H9 (cell line): ENCODE data around the gene LIPT1. TPM values are rescaled to one million over a fixed set of nuclear protein-coding genes. Genes with fewer than 3 reads are reported as not detected.
A peak's percentile ranks its signal among the peaks of the same experiment; 100 is the strongest.

ENCODE experiments used
- DNase-seq: peaks from one replicate; pipeline ENCODE4 v3.0.0-alpha.2; 2017
- H2AFZ ChIP-seq: one replicate; pipeline ENCODE4 v1.6.1; 2013; ENCODE audit warnings: mild to moderate bottlenecking, low read length, control low read depth, moderate library complexity
- H2AK5ac ChIP-seq: 2 replicates; pipeline ENCODE4 v1.6.1; 2013; ENCODE audit warnings: low read length, control low read depth, mixed read lengths; ENCODE audit not compliant: insufficient read length
- H2BK120ac ChIP-seq: one replicate; pipeline ENCODE4 v1.6.1; 2013; ENCODE audit warnings: low read depth, mild to moderate bottlenecking, low read length, control low read depth, inconsistent platforms; ENCODE audit not compliant: poor library complexity, severe bottlenecking
- H2BK12ac ChIP-seq: 2 replicates; pipeline ENCODE4 v1.6.1; 2013; ENCODE audit warnings: low read length, control low read depth, mixed read lengths, low read depth; ENCODE audit not compliant: insufficient read length
- H2BK15ac ChIP-seq: 2 replicates; pipeline ENCODE4 v1.6.1; 2013; ENCODE audit warnings: low read depth, low read length, control low read depth
- H2BK20ac ChIP-seq: one replicate; pipeline ENCODE4 v1.6.1; 2013; ENCODE audit warnings: low read depth, mild to moderate bottlenecking, low read length, control low read depth, inconsistent platforms; ENCODE audit not compliant: poor library complexity, severe bottlenecking
- H2BK5ac ChIP-seq: 2 replicates; pipeline ENCODE4 v1.6.1; 2013; ENCODE audit warnings: low read length, control low read depth, mixed read lengths; ENCODE audit not compliant: insufficient read length
- H3K14ac ChIP-seq: 2 replicates; pipeline ENCODE4 v1.6.1; 2013; ENCODE audit warnings: low read length, control low read depth; ENCODE audit not compliant: insufficient read depth
- H3K18ac ChIP-seq: 2 replicates; pipeline ENCODE4 v1.6.1; 2013; ENCODE audit warnings: low read depth, mild to moderate bottlenecking, mixed read lengths, low read length, control low read depth; ENCODE audit not compliant: insufficient read length
- H3K23ac ChIP-seq: 2 replicates; pipeline ENCODE4 v1.6.1; 2013; ENCODE audit warnings: low read length, control low read depth, mixed read lengths, low read depth; ENCODE audit not compliant: insufficient read length
- H3K23me2 ChIP-seq: 2 replicates; pipeline ENCODE4 v1.6.1; 2013; ENCODE audit warnings: low read depth, mild to moderate bottlenecking, mixed read lengths, low read length, control low read depth; ENCODE audit not compliant: insufficient read length, poor library complexity, severe bottlenecking
- H3K27ac ChIP-seq: 2 replicates; pipeline ENCODE4 v1.5.1; 2013; ENCODE audit warnings: low read length, control low read depth, mixed read lengths, low read depth; ENCODE audit not compliant: insufficient read length
- H3K27me3 ChIP-seq: 2 replicates; pipeline ENCODE4 v1.6.1; 2013; ENCODE audit warnings: low read length, control low read depth, inconsistent platforms; ENCODE audit not compliant: insufficient read depth
- H3K4ac ChIP-seq: 2 replicates; pipeline ENCODE4 v1.6.1; 2013; ENCODE audit warnings: low read depth, mild to moderate bottlenecking, control low read depth, inconsistent platforms, low read length, moderate library complexity
- H3K4me1 ChIP-seq: 2 replicates; pipeline ENCODE4 v1.6.1; 2013; ENCODE audit warnings: low read length, control low read depth, inconsistent platforms; ENCODE audit not compliant: insufficient read depth
- H3K4me2 ChIP-seq: 2 replicates; pipeline ENCODE4 v1.6.1; 2013; ENCODE audit warnings: low read length, control low read depth, mixed read lengths; ENCODE audit not compliant: insufficient read length, insufficient read depth
- H3K56ac ChIP-seq: 2 replicates; pipeline ENCODE4 v1.6.1; 2013; ENCODE audit warnings: low read depth, mild to moderate bottlenecking, mixed read lengths, low read length, control low read depth; ENCODE audit not compliant: insufficient read length
- H3K79me1 ChIP-seq: 2 replicates; pipeline ENCODE4 v1.6.1; 2013; ENCODE audit warnings: low read depth, mild to moderate bottlenecking, moderate library complexity, low read length, control low read depth, inconsistent platforms; ENCODE audit not compliant: insufficient read depth, poor library complexity, severe bottlenecking
- H3K79me2 ChIP-seq: 2 replicates; pipeline ENCODE4 v1.6.1; 2013; ENCODE audit warnings: low read length, control low read depth, inconsistent platforms; ENCODE audit not compliant: insufficient read depth
- H3K9ac ChIP-seq: 2 replicates; pipeline ENCODE4 v1.6.1; 2013; ENCODE audit warnings: low read length, control low read depth, mixed read lengths; ENCODE audit not compliant: insufficient read length; ENCODE audit errors: extremely low read depth
- H3K9me3 ChIP-seq: one replicate; pipeline ENCODE4 v1.6.1; 2013; ENCODE audit warnings: low read depth, low read length, inconsistent platforms; ENCODE audit not compliant: control insufficient read depth
- H3T11ph ChIP-seq: one replicate; pipeline ENCODE4 v1.6.1; 2013; ENCODE audit warnings: mild to moderate bottlenecking, low read length, control low read depth, inconsistent platforms
- H4K20me1 ChIP-seq: one replicate; pipeline ENCODE4 v1.6.1; 2013; ENCODE audit not compliant: control insufficient read depth, insufficient read length, insufficient read depth
- H4K5ac ChIP-seq: 2 replicates; pipeline ENCODE4 v1.6.1; 2013; ENCODE audit warnings: low read depth, mild to moderate bottlenecking, mixed read lengths, low read length, control low read depth; ENCODE audit not compliant: insufficient read length
- H4K8ac ChIP-seq: replicated peaks from 2 replicates; pipeline ENCODE4 v1.6.1; 2013; ENCODE audit warnings: low read length, control low read depth, mixed read lengths, low read depth; ENCODE audit not compliant: insufficient read length
- H4K91ac ChIP-seq: 2 replicates; pipeline ENCODE4 v1.6.1; 2013; ENCODE audit warnings: low read depth, mild to moderate bottlenecking, moderate library complexity, mixed read lengths, low read length, control low read depth; ENCODE audit not compliant: insufficient read length
- H3K27ac Mint-ChIP-seq, 3 experiments: 2 replicates in 2 of 3; 3 replicates in 1 of 3; pipeline ENCODE4 v1.8.0; 2020 to 2021; ENCODE audit warnings: mixed read lengths in 3 of 3, mild to moderate bottlenecking in 1 of 3, moderate library complexity in 1 of 3
- H3K27me3 Mint-ChIP-seq: 2 replicates; pipeline ENCODE4 v1.8.0; 2021; ENCODE audit warnings: low read depth, mild to moderate bottlenecking, moderate library complexity, mixed read lengths
- H3K36me3 Mint-ChIP-seq, 3 experiments: 2 replicates in 2 of 3; 3 replicates in 1 of 3; pipeline ENCODE4 v1.8.0; 2020 to 2021; ENCODE audit warnings: low read depth in 3 of 3, mixed read lengths in 3 of 3; ENCODE audit not compliant: insufficient read depth in 1 of 3
- H3K4me1 Mint-ChIP-seq, 2 experiments: 2 replicates each; pipeline ENCODE4 v1.8.0; 2020; ENCODE audit warnings: mixed read lengths in 2 of 2
- H3K4me3 Mint-ChIP-seq, 2 experiments: 2 replicates in 1 of 2; 3 replicates in 1 of 2; pipeline ENCODE4 v1.8.0; 2020 to 2021; ENCODE audit warnings: mild to moderate bottlenecking in 2 of 2, mixed read lengths in 2 of 2, moderate library complexity in 1 of 2
- H3K9me3 Mint-ChIP-seq, 2 experiments: 2 replicates in 1 of 2; 3 replicates in 1 of 2; pipeline ENCODE4 v1.8.0; 2020; ENCODE audit warnings: mild to moderate bottlenecking in 2 of 2, mixed read lengths in 2 of 2, moderate library complexity in 1 of 2
- WGBS: extraction: QIAGEN DNeasy Blood & Tissue Kit; methylation state at CpG from one replicate; pipeline ENCODE4 v1.1.7; 2013; ENCODE audit warnings: missing lambda C conversion rate, low lambda C conversion rate, mixed read lengths; ENCODE audit not compliant: insufficient read length; ENCODE audit errors: extremely low coverage; 5-methylcytosine and 5-hydroxymethylcytosine counted together
- total RNA-seq: library from RNA; stranded (reverse); gene quantifications from 2 replicates; pipeline ENCODE4 v1.2.1, GENCODE V29; 2021
- TF ChIP-seq, protein P1 (sequence below): fragments of 200-600 bp; sonication (generic); conservative IDR thresholded peaks from 3 replicates; pipeline ENCODE4 v1.8.0; 2021; ENCODE audit warnings: antibody characterized with exemption, mild to moderate bottlenecking

LIPT1 gene
- total RNA-seq, 1 experiment from 2014 or later = 6.4 TPM

DNA sequence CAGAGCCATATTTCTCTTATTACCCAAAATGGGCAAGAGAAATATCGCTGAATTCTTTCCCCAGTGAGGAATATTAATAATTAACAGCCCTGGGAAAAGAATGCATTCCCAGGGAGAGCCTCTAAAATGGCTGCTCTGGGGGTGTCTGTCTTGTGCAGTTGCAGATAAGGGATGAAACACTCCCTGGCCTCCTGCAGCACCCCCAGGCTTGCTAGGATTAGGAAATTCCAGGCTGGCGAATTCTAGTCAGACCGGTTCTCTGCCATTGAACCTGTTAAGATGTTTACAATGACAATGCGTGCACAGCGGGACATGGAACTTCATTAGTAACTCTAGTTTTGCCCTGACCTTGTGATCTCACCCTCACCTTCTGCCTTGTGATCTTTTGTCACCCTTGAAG, 50.7 kb downstream of the LIPT1 start:
- Histone ChIP-seq H3K56ac (no peak overlapping the region), H3K9ac (no peak overlapping the region), H3K79me2 (no peaks in the 10 kb centered on the region), H4K91ac (no peak overlapping the region), H3K79me1 (no peaks in the 10 kb centered on the region), H3K4ac (no peak overlapping the region), H2BK20ac (no peak overlapping the region), H3K4me2 (no peak overlapping the region), H2BK5ac (no peak overlapping the region), H3T11ph (no peak overlapping the region), H4K8ac (no peak overlapping the region), H2AFZ (no peak overlapping the region), H2BK12ac (no peak overlapping the region), H3K14ac (no peak overlapping the region), H3K18ac (no peak overlapping the region), H2BK120ac (no peak overlapping the region), H2AK5ac (no peak overlapping the region), H3K27me3 (no peaks in the 10 kb centered on the region), H2BK15ac (no peak overlapping the region), H3K4me1 (no peaks in the 10 kb centered on the region), H4K20me1 (no peaks in the 10 kb centered on the region), H4K5ac (no peak overlapping the region), H3K27ac (no peak overlapping the region), H3K23me2 (no peaks in the 10 kb centered on the region), H3K9me3 (peaks cover 8% of the 10 kb centered on the region), H3K23ac (no peak overlapping the region)
- H3K4me1 Mint-ChIP-seq = peaks cover 0 to 2% of the 10 kb centered on the region in 2 experiments; a peak in 1 of 4 replicates
- peak overlapping the region; percentile 58 to 95 (median 77); a peak in 3 of 7 replicates for H3K27ac Mint-ChIP-seq
- peak; percentile 45 for DNase-seq
- H3K36me3 Mint-ChIP-seq = peaks cover 51 to 81% (median 74%) of the 10 kb centered on the region in 3 experiments
- no peak overlapping the region for H3K4me3 Mint-ChIP-seq
- TF ChIP-seq, protein P1, sequence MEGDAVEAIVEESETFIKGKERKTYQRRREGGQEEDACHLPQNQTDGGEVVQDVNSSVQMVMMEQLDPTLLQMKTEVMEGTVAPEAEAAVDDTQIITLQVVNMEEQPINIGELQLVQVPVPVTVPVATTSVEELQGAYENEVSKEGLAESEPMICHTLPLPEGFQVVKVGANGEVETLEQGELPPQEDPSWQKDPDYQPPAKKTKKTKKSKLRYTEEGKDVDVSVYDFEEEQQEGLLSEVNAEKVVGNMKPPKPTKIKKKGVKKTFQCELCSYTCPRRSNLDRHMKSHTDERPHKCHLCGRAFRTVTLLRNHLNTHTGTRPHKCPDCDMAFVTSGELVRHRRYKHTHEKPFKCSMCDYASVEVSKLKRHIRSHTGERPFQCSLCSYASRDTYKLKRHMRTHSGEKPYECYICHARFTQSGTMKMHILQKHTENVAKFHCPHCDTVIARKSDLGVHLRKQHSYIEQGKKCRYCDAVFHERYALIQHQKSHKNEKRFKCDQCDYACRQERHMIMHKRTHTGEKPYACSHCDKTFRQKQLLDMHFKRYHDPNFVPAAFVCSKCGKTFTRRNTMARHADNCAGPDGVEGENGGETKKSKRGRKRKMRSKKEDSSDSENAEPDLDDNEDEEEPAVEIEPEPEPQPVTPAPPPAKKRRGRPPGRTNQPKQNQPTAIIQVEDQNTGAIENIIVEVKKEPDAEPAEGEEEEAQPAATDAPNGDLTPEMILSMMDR = no peak
- H3K9me3 Mint-ChIP-seq = peaks cover 59 to 72% of the 10 kb centered on the region in 2 experiments
- WGBS = no CpG with 5 or more reads among the region's 5 CpGs
- H3K27me3 Mint-ChIP-seq = peaks cover 6% of the 10 kb centered on the region

Other genes starting within 250 kb of the LIPT1 start
- gene CRACDL, start 218.7 kb upstream of the LIPT1 start, total RNA-seq = 0.29 and 0.48 TPM in 2 replicates
- 5.6 and 6.2 TPM in 2 replicates for gene C2orf15, start 13.3 kb upstream of the LIPT1 start, total RNA-seq
- 6.1 and 6.3 TPM in 2 replicates for gene TSGA10, start within 50 bp of the LIPT1 start, total RNA-seq
- 35.2 and 39.4 TPM in 2 replicates for gene MITD1, start 26.1 kb downstream of the LIPT1 start, total RNA-seq
- gene MRPL30, start 26.2 kb downstream of the LIPT1 start, total RNA-seq = 50.8 and 51.4 TPM in 2 replicates
- 0.29 TPM in 1 of 2 replicates, not detected in the other for gene LYG2, start 100.7 kb downstream of the LIPT1 start, total RNA-seq
- 0.31 and 0.37 TPM in 2 replicates for gene LYG1, start 146.2 kb downstream of the LIPT1 start, total RNA-seq
- 35.3 and 37.7 TPM in 2 replicates for gene TXNDC9, start 181.4 kb downstream of the LIPT1 start, total RNA-seq
- gene EIF5B, start 182.4 kb downstream of the LIPT1 start, total RNA-seq = 56.5 and 58.1 TPM in 2 replicates